Esophagus (tissue), 2 donors: ENCODE data around the gene SPATA25. TPM values are rescaled to one million over a fixed set of nuclear protein-coding genes. Genes with fewer than 3 reads are reported as not detected.
A peak's percentile ranks its signal among the peaks of the same experiment; 100 is the strongest.

Experiments
- H3K27ac ChIP-seq, 2 donors: one replicate each; pipeline ENCODE4 v1.5.1; 2013; ENCODE audit warnings: low read depth in 2 of 2, mild to moderate bottlenecking in 2 of 2, inconsistent platforms in 1 of 2, low read length in 1 of 2, moderate library complexity in 1 of 2
- H3K27me3 ChIP-seq, 2 donors: one replicate each; pipeline ENCODE4 v1.6.1; 2013; ENCODE audit warnings: low read length in 2 of 2, control low read depth in 1 of 2, mild to moderate bottlenecking in 1 of 2; ENCODE audit not compliant: insufficient read depth in 2 of 2, control insufficient read depth in 1 of 2
- H3K36me3 ChIP-seq, 2 donors: one replicate each; pipeline ENCODE4 v1.6.1; 2013; ENCODE audit warnings: low read length in 1 of 2; ENCODE audit not compliant: control insufficient read depth in 2 of 2, insufficient read depth in 2 of 2
- H3K4me1 ChIP-seq, 2 donors: one replicate each; pipeline ENCODE4 v1.6.1; 2013; ENCODE audit warnings: low read length in 1 of 2; ENCODE audit not compliant: control insufficient read depth in 2 of 2, insufficient read depth in 2 of 2
- H3K4me3 ChIP-seq, 2 donors: one replicate each; pipeline ENCODE4 v1.5.1; 2013; ENCODE audit warnings: low read length in 2 of 2, mild to moderate bottlenecking in 2 of 2, low read depth in 1 of 2, moderate library complexity in 1 of 2
- H3K9me3 ChIP-seq, 2 donors: one replicate each; pipeline ENCODE4 v1.6.1; 2013; ENCODE audit warnings: mild to moderate bottlenecking in 2 of 2, low read depth in 1 of 2, low read length in 1 of 2, moderate library complexity in 1 of 2; ENCODE audit not compliant: control insufficient read depth in 2 of 2, insufficient read depth in 1 of 2
- WGBS, 2 donors: extraction: QIAGEN DNeasy Blood & Tissue Kit; methylation state at CpG; one replicate each; pipeline ENCODE4 v1.1.7; 2013; 5-methylcytosine and 5-hydroxymethylcytosine counted together
- polyA plus RNA-seq, 2 donors: library from polyadenylated mRNA; stranded (reverse); fragments of 200-250 nt; gene quantifications; one replicate each; pipeline ENCODE4 v1.2.3, GENCODE V29; 2013
- donor health status: healthy with polysubstance abuse.
- donor health status: Bipolar disorder and iron deficiency.

The SPATA25 gene
- polyA plus RNA-seq, 2 donors: 0.76 to 0.96 TPM

GRCh38 chr20:45925821-45926506, 38.5 kb upstream of the SPATA25 start:
- Histone ChIP-seq H3K4me3 (no peak overlapping the region), H3K27me3 (no peaks in the 10 kb centered on the region), H3K36me3 (no peaks in the 10 kb centered on the region), H3K4me1 (no peaks in the 10 kb centered on the region), H3K9me3 (no peaks in the 10 kb centered on the region), H3K27ac (no peak overlapping the region)
- 55 to 62% methylated on average over 9 of the region's 9 CpGs for WGBS, 2 donors

- Histone ChIP-seq H3K4me3 (no peak overlapping the region), H3K27me3 (no peaks in the 10 kb centered on the region), H3K27ac (peak overlapping the region in 1 of 2 donors; percentile 11), H3K36me3 (no peaks in the 10 kb centered on the region), H3K4me1 (no peaks in the 10 kb centered on the region), H3K9me3 (no peaks in the 10 kb centered on the region)
- 49 to 57% methylated on average over 21 of the region's 21 CpGs for WGBS, 2 donors
Observed at GRCh38 chr20:45924391-45925261, 37.2 kb upstream of the SPATA25 start.

GRCh38 chr20:45921337-45922189, 34.1 kb upstream of the SPATA25 start:
- 82 to 87% methylated on average over 11 of the region's 11 CpGs for WGBS, 2 donors
- Histone ChIP-seq H3K27me3 (no peaks in the 10 kb centered on the region), H3K4me3 (no peak overlapping the region), H3K9me3 (no peaks in the 10 kb centered on the region), H3K4me1 (no peaks in the 10 kb centered on the region), H3K36me3 (no peaks in the 10 kb centered on the region), H3K27ac (no peak overlapping the region)

GRCh38 chr20:45920462-45921336, 33.3 kb upstream of the SPATA25 start:
- Histone ChIP-seq H3K36me3 (no peaks in the 10 kb centered on the region), H3K4me1 (no peaks in the 10 kb centered on the region), H3K27ac (peak overlapping the region; percentile 26 to 53), H3K4me3 (no peak overlapping the region), H3K27me3 (no peaks in the 10 kb centered on the region), H3K9me3 (no peaks in the 10 kb centered on the region)
- 74% methylated on average over 9 of the region's 9 CpGs for WGBS, 2 donors

- no peak overlapping the region for H3K4me3 ChIP-seq
- no peaks in the 10 kb centered on the region for H3K4me1 ChIP-seq
- no peaks in the 10 kb centered on the region for H3K36me3 ChIP-seq
- no peaks in the 10 kb centered on the region for H3K27me3 ChIP-seq
- peak overlapping the region; percentile 26 to 53 for H3K27ac ChIP-seq
- WGBS, 2 donors: 51% methylated on average over 11 of the region's 11 CpGs
- no peaks in the 10 kb centered on the region for H3K9me3 ChIP-seq
Observed at GRCh38 chr20:45919542-45920399, 32.3 kb upstream of the SPATA25 start.

- Histone ChIP-seq H3K4me3 (no peak overlapping the region), H3K9me3 (no peaks in the 10 kb centered on the region), H3K27me3 (no peaks in the 10 kb centered on the region), H3K4me1 (no peaks in the 10 kb centered on the region), H3K27ac (peak overlapping the region in 1 of 2 donors; percentile 0), H3K36me3 (no peaks in the 10 kb centered on the region)
- 62 to 74% methylated on average over 12 of the region's 12 CpGs for WGBS, 2 donors
Observed at GRCh38 chr20:45918779-45919537, 31.5 kb upstream of the SPATA25 start.

GRCh38 chr20:45918182-45918737, 30.8 kb upstream of the SPATA25 start:
- no peaks in the 10 kb centered on the region for H3K27me3 ChIP-seq
- H3K27ac ChIP-seq: peak overlapping the region in 1 of 2 donors; percentile 0
- H3K4me1 ChIP-seq: no peaks in the 10 kb centered on the region
- no peaks in the 10 kb centered on the region for H3K9me3 ChIP-seq
- H3K36me3 ChIP-seq: no peaks in the 10 kb centered on the region
- H3K4me3 ChIP-seq: no peak overlapping the region
- WGBS, 2 donors: 63 to 66% methylated on average over 5 of the region's 5 CpGs

GRCh38 chr20:45917790-45918141, 30.3 kb upstream of the SPATA25 start:
- Histone ChIP-seq H3K9me3 (no peaks in the 10 kb centered on the region), H3K27me3 (no peaks in the 10 kb centered on the region), H3K27ac (no peak overlapping the region), H3K36me3 (no peaks in the 10 kb centered on the region), H3K4me1 (no peaks in the 10 kb centered on the region), H3K4me3 (no peak overlapping the region)
- 50 to 56% methylated on average over 5 of the region's 5 CpGs for WGBS, 2 donors
